Activated CD4-positive, alpha-beta T cell treated with anti-CD3 and anti-CD28 coated beads, Interleukin-2, amount 10 ng/mL, durations not matched to agents 24 days and 14 days (primary cell): Measurements from ENCODE around the gene CDH4. TPM values are rescaled to one million over a fixed set of nuclear protein-coding genes. Genes with fewer than 3 reads are reported as not detected.
A peak's percentile ranks its signal among the peaks of the same experiment; 100 is the strongest.

ENCODE experiments used
- DNase-seq: peaks from one replicate; pipeline ENCODE4 v3.0.0; 2022
- H3K27ac Mint-ChIP-seq: one replicate; pipeline ENCODE4 v1.8.0; 2022; ENCODE audit warnings: mild to moderate bottlenecking, mixed read lengths
- H3K27me3 Mint-ChIP-seq: one replicate; pipeline ENCODE4 v1.8.0; 2022; ENCODE audit warnings: mixed read lengths
- H3K36me3 Mint-ChIP-seq: one replicate; pipeline ENCODE4 v1.8.0; 2022; ENCODE audit warnings: low read depth, mild to moderate bottlenecking, mixed read lengths
- H3K4me1 Mint-ChIP-seq: one replicate; pipeline ENCODE4 v1.8.0; 2021; ENCODE audit warnings: mixed read lengths
- H3K4me3 Mint-ChIP-seq: one replicate; pipeline ENCODE4 v1.8.0; 2022; ENCODE audit warnings: mild to moderate bottlenecking, moderate library complexity, mixed read lengths
- H3K9me3 Mint-ChIP-seq: one replicate; pipeline ENCODE4 v1.8.0; 2021; ENCODE audit warnings: mixed read lengths
- intact Hi-C: fragments of 100-400 bp; cut with micrococcal nuclease; formaldehyde crosslinking; loops from one replicate; pipeline ENCODE4 v1.15.1; 2023
- total RNA-seq: library from RNA; stranded (reverse); gene quantifications from 2 replicates; pipeline ENCODE4 v1.2.3, GENCODE V29; 2022

Gene CDH4
- total RNA-seq, 1 donor from 2014 or later, result not detected

DNA sequence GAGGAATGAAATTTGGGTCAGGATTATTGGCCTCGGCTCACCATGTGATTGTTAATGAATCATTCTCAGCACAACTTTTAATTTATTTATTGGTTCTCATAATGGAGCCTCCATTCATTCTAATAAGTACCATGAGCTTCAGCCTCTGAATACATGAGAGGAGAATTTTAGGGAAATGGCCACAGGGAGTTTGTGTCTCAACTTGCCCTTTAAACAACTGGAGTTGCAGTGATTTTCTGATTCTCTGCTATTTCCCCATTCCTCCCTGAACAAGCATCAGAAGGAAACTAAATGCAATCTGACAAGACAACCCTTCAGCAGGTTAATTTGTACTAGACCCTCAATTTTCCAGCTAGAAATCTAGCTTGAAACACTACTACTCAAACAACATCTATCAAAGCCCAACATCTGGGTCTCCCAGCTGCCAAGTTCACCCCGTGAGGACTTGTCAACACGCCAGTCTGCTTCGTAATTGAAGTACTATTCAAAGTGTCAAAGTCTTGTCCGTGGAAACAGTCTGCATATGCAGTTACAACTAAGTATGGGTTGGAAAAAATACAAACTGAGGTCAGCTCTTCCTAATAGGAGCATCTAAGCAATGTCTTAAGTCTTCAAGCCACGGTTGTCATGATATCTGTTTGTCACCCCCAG lies 235.4 kb downstream of the CDH4 start:
- no peak overlapping the region for H3K4me3 Mint-ChIP-seq
- peaks cover 7% of the 10 kb centered on the region for H3K9me3 Mint-ChIP-seq
- no peak overlapping the region for H3K27ac Mint-ChIP-seq
- no peaks in the 10 kb centered on the region for H3K27me3 Mint-ChIP-seq
- intact Hi-C loops, result no loop called here
- DNase-seq, result no peak
- no peaks in the 10 kb centered on the region for H3K36me3 Mint-ChIP-seq
- no peaks in the 10 kb centered on the region for H3K4me1 Mint-ChIP-seq

- Mint-ChIP-seq H3K27me3 (no peaks in the 10 kb centered on the region), H3K27ac (no peak overlapping the region), H3K36me3 (no peaks in the 10 kb centered on the region), H3K4me3 (no peak overlapping the region), H3K9me3 (peaks cover 7% of the 10 kb centered on the region), H3K4me1 (no peaks in the 10 kb centered on the region)
- intact Hi-C loops, result no loop called here
- no peak for DNase-seq
Measured at GRCh38 chr20:61487997-61488371, 235.9 kb downstream of the CDH4 start.

DNA sequence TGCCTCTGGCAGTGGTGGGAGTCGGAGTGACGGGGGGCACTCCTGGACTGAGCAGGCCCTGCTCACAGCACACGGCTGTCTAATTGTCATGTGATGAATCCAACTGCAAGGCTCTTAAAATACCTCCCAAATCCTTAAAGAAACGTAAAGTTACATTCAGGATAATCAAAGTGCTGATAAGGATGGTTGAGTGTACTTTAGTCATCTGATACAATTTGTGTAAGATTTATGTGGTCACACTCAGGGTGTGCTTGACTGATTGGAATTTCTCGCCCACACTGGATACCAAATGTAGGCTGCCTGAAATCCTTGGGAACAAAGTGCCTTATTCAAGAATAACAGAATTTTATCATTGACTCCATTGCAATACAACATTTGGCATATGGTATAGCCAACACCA lies 238.7 kb downstream of the CDH4 start:
- H3K9me3 Mint-ChIP-seq, result no peaks in the 10 kb centered on the region
- intact Hi-C loops, result no loop called here
- no peaks in the 10 kb centered on the region for H3K4me1 Mint-ChIP-seq
- H3K36me3 Mint-ChIP-seq, result no peaks in the 10 kb centered on the region
- H3K27me3 Mint-ChIP-seq, result no peaks in the 10 kb centered on the region
- DNase-seq, result no peak
- H3K4me3 Mint-ChIP-seq, result no peak overlapping the region
- H3K27ac Mint-ChIP-seq, result no peak overlapping the region

DNA sequence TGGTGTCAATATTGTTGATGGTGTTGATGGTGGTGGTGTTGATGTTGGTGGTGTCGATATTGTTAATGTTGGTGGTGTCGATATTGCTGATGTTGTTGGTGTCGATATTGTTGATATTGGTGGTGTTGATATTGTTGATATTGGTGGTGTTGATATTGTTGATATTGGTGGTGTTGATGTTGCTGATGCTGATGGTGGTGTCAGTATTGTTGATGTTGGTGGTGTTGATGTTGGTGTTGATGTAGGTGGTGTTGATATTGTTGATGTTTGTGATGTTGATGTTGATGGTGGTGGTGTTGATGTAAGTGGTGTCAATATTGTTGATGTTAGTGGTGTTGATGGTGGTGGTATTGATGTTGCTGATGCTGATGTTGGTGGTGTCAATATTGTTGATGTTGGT lies 240.0 kb downstream of the CDH4 start:
- H3K27ac Mint-ChIP-seq, result no peak overlapping the region
- no peak for DNase-seq
- no peaks in the 10 kb centered on the region for H3K9me3 Mint-ChIP-seq
- intact Hi-C loops, result no loop called here
- H3K4me1 Mint-ChIP-seq, result peaks cover 1% of the 10 kb centered on the region
- no peak overlapping the region for H3K4me3 Mint-ChIP-seq
- H3K27me3 Mint-ChIP-seq, result no peaks in the 10 kb centered on the region
- H3K36me3 Mint-ChIP-seq, result no peaks in the 10 kb centered on the region

- Mint-ChIP-seq H3K4me1 (peaks cover 5% of the 10 kb centered on the region), H3K27ac (no peak overlapping the region), H3K36me3 (no peaks in the 10 kb centered on the region), H3K4me3 (no peak overlapping the region), H3K9me3 (no peaks in the 10 kb centered on the region), H3K27me3 (no peaks in the 10 kb centered on the region)
- DNase-seq, result no peak
- intact Hi-C loops, result no loop called here
Measured at GRCh38 chr20:61493798-61494305, 241.8 kb downstream of the CDH4 start.

- H3K9me3 Mint-ChIP-seq, result no peaks in the 10 kb centered on the region
- H3K27ac Mint-ChIP-seq, result no peak overlapping the region
- H3K4me1 Mint-ChIP-seq, result peaks cover 5% of the 10 kb centered on the region
- no peaks in the 10 kb centered on the region for H3K36me3 Mint-ChIP-seq
- DNase-seq, result no peak
- H3K4me3 Mint-ChIP-seq, result no peak overlapping the region
- intact Hi-C loops, result no loop called here
- no peaks in the 10 kb centered on the region for H3K27me3 Mint-ChIP-seq
Measured at GRCh38 chr20:61494763-61495575, 242.9 kb downstream of the CDH4 start.

DNA sequence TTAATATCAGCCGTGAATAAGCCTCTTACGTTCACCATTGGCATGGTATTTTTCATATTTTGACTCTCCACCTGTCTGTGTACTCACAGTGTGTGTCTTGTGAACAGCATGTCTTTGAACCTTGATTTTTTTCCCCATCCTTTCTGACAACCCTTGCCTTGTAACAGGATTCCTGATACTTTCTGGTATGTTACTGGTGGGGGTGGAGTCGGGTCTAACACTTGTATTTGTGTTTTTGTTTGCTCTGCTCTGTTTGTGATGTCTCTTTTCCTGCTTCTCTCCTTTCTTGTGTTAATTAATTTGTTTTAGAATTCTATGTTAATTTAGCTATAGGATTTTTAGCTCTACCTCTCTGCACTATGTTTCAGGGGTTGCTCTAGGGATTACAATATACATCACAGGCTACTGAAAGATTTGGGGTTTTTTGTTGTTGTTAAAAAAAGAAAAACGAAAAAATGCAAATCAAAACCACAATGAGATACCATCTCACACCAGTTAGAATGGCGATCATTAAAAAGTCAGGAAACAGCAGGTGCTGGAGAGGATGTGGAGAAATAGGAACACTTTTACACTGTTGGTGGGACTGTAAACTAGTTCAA lies 245.1 kb downstream of the CDH4 start:
- no peak overlapping the region for H3K27ac Mint-ChIP-seq
- H3K4me1 Mint-ChIP-seq, result peaks cover 7% of the 10 kb centered on the region
- no peaks in the 10 kb centered on the region for H3K36me3 Mint-ChIP-seq
- no peaks in the 10 kb centered on the region for H3K27me3 Mint-ChIP-seq
- no peaks in the 10 kb centered on the region for H3K9me3 Mint-ChIP-seq
- intact Hi-C loops, result no loop called here
- DNase-seq, result no peak
- no peak overlapping the region for H3K4me3 Mint-ChIP-seq

- H3K27ac Mint-ChIP-seq, result no peak overlapping the region
- H3K9me3 Mint-ChIP-seq, result no peaks in the 10 kb centered on the region
- intact Hi-C loops, result no loop called here
- H3K27me3 Mint-ChIP-seq, result no peaks in the 10 kb centered on the region
- H3K4me3 Mint-ChIP-seq, result no peak overlapping the region
- peaks cover 7% of the 10 kb centered on the region for H3K4me1 Mint-ChIP-seq
- no peak for DNase-seq
- H3K36me3 Mint-ChIP-seq, result no peaks in the 10 kb centered on the region
Measured at GRCh38 chr20:61499859-61500554, 247.9 kb downstream of the CDH4 start.

DNA sequence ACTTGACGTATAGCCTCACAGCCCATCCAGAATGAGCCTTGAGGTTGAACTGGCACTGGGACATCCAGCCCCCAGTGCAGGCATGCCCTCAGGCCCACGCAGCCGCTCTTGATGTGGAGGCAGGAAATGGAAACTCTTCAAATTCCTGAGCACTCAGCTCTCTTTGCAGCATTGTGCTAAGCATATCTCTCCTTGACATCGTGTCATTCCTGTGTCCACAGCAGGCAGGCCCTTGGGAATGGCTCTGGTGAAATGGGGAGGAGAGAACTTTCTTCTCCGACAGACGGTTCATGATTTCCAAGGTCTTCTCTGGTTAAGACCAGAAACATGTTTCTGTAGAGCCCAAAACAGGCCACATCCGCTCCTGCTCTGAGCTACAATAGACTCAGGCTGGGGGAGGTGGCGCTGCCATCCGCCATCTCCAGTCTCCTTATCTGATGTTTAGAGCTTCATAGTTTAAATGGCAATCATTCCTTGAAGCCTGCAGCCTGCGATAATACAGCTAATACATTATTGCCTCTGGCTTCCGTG lies 248.8 kb downstream of the CDH4 start:
- Mint-ChIP-seq H3K4me1 (peaks cover 7% of the 10 kb centered on the region), H3K27ac (peak overlapping the region; percentile 80), H3K36me3 (no peaks in the 10 kb centered on the region), H3K9me3 (no peaks in the 10 kb centered on the region), H3K4me3 (peak overlapping the region; percentile 31), H3K27me3 (no peaks in the 10 kb centered on the region)
- peak; percentile 59 for DNase-seq
- intact Hi-C loops, result no loop called here

GRCh38 chr20:61502433-61502832 lies 250.4 kb downstream of the CDH4 start:
- H3K4me1 Mint-ChIP-seq, result peaks cover 3% of the 10 kb centered on the region
- no peak overlapping the region for H3K27ac Mint-ChIP-seq
- H3K27me3 Mint-ChIP-seq, result no peaks in the 10 kb centered on the region
- no peak for DNase-seq
- no peaks in the 10 kb centered on the region for H3K9me3 Mint-ChIP-seq
- intact Hi-C loops, result no loop called here
- H3K4me3 Mint-ChIP-seq, result no peak overlapping the region
- H3K36me3 Mint-ChIP-seq, result no peaks in the 10 kb centered on the region

DNA sequence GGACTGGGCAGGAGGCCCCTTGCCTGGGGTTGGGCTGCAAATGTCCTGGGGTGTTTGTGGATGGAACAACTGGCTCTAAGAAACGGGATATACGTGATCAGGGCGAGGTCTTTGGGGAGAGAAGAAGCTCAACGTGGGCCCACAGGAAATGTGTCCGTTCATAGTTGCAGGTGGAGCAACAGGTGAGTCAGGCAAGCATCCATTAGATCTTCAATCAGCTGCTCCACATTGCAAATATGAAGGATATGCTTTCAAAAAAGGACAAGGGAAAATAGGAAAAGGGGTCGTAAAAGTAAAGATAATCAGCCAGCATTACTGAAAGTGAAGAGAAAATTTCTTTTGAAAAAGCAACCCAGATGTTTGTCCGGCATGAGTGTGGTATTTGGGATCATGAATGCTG lies 251.0 kb downstream of the CDH4 start:
- intact Hi-C loops, result no loop called here
- no peaks in the 10 kb centered on the region for H3K27me3 Mint-ChIP-seq
- no peaks in the 10 kb centered on the region for H3K36me3 Mint-ChIP-seq
- H3K4me3 Mint-ChIP-seq, result no peak overlapping the region
- DNase-seq, result no peak
- H3K27ac Mint-ChIP-seq, result no peak overlapping the region
- no peaks in the 10 kb centered on the region for H3K9me3 Mint-ChIP-seq
- peaks cover 3% of the 10 kb centered on the region for H3K4me1 Mint-ChIP-seq

GRCh38 chr20:61505508-61505907 lies 253.4 kb downstream of the CDH4 start:
- Mint-ChIP-seq H3K4me1 (peaks cover 3% of the 10 kb centered on the region), H3K36me3 (no peaks in the 10 kb centered on the region), H3K4me3 (no peak overlapping the region), H3K27me3 (no peaks in the 10 kb centered on the region), H3K27ac (no peak overlapping the region), H3K9me3 (no peaks in the 10 kb centered on the region)
- intact Hi-C loops, result no loop called here
- DNase-seq, result no peak

GRCh38 chr20:61507778-61508177 lies 255.7 kb downstream of the CDH4 start:
- Mint-ChIP-seq H3K4me1 (no peaks in the 10 kb centered on the region), H3K4me3 (no peak overlapping the region), H3K27ac (no peak overlapping the region), H3K9me3 (no peaks in the 10 kb centered on the region), H3K27me3 (no peaks in the 10 kb centered on the region), H3K36me3 (no peaks in the 10 kb centered on the region)
- no peak for DNase-seq
- intact Hi-C loops, result no loop called here
